Chondrocyte (in vitro differentiated cells): ENCODE results near the gene UFM1. TPM values are rescaled to one million over a fixed set of nuclear protein-coding genes. Genes with fewer than 3 reads are reported as not detected.

Experiments
- DNase-seq: peaks from one replicate; pipeline ENCODE4 v3.0.0; 2021; ENCODE audit warnings: mixed read lengths, low spot score
- H3K27ac Mint-ChIP-seq: one replicate; pipeline ENCODE4 v1.8.0; 2021; ENCODE audit warnings: mild to moderate bottlenecking, moderate library complexity, mixed read lengths; ENCODE audit not compliant: unreplicated experiment
- H3K27me3 Mint-ChIP-seq: 2 replicates; pipeline ENCODE4 v1.8.0; 2021; ENCODE audit warnings: low read depth, mixed read lengths
- H3K36me3 Mint-ChIP-seq: 2 replicates; pipeline ENCODE4 v1.8.0; 2021; ENCODE audit warnings: low read depth, mixed read lengths
- H3K4me1 Mint-ChIP-seq: 2 replicates; pipeline ENCODE4 v1.8.0; 2021; ENCODE audit warnings: low read depth, mild to moderate bottlenecking, mixed read lengths
- H3K4me3 Mint-ChIP-seq: one replicate; pipeline ENCODE4 v1.8.0; 2021; ENCODE audit warnings: mild to moderate bottlenecking, moderate library complexity, mixed read lengths; ENCODE audit not compliant: unreplicated experiment
- H3K9me3 Mint-ChIP-seq: 2 replicates; pipeline ENCODE4 v1.8.0; 2021; ENCODE audit warnings: low read depth, mixed read lengths
- total RNA-seq: library from RNA; stranded (reverse); gene quantifications from 3 replicates; pipeline ENCODE4 v1.2.1, GENCODE V29; 2021
- TF ChIP-seq, protein P1 (sequence below): fragments of 200-600 bp; sonication (generic); IDR thresholded peaks from 2 replicates; pipeline ENCODE4 v1.5.0; 2021; ENCODE audit warnings: antibody characterized with exemption, mild to moderate bottlenecking, moderate library complexity

The UFM1 gene
- total RNA-seq, 1 donor from 2014 or later = 59.3 TPM

GRCh38 chr13:38381890-38382289 is 32.2 kb downstream of the UFM1 start:
- H3K4me1 Mint-ChIP-seq = no peaks in the 10 kb centered on the region
- H3K27me3 Mint-ChIP-seq = peaks cover 5% of the 10 kb centered on the region
- no peaks in the 10 kb centered on the region for H3K36me3 Mint-ChIP-seq
- no peak for DNase-seq
- H3K27ac Mint-ChIP-seq = no peak overlapping the region
- H3K9me3 Mint-ChIP-seq = no peaks in the 10 kb centered on the region
- no peak overlapping the region for H3K4me3 Mint-ChIP-seq
- TF ChIP-seq, protein P1, sequence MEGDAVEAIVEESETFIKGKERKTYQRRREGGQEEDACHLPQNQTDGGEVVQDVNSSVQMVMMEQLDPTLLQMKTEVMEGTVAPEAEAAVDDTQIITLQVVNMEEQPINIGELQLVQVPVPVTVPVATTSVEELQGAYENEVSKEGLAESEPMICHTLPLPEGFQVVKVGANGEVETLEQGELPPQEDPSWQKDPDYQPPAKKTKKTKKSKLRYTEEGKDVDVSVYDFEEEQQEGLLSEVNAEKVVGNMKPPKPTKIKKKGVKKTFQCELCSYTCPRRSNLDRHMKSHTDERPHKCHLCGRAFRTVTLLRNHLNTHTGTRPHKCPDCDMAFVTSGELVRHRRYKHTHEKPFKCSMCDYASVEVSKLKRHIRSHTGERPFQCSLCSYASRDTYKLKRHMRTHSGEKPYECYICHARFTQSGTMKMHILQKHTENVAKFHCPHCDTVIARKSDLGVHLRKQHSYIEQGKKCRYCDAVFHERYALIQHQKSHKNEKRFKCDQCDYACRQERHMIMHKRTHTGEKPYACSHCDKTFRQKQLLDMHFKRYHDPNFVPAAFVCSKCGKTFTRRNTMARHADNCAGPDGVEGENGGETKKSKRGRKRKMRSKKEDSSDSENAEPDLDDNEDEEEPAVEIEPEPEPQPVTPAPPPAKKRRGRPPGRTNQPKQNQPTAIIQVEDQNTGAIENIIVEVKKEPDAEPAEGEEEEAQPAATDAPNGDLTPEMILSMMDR = no peak

DNA sequence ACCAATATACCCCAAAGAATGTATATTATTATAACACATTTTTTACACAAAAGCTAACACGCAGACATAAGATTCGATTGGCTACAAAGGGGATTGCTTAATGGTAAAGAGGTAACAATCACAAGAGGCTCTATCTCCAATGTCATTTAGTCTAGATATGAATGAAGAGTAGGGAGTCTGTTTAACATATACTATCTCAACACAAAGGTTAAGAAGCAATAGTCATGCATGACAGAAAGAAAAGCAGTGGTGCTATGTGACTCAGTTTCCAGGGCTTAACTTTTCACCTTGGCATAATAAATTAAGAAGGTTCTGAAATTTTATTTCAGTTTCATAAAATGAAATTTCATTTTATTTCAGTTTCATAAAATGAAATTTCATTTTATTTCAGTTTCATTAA is 33.3 kb downstream of the UFM1 start:
- Mint-ChIP-seq H3K4me1 (no peaks in the 10 kb centered on the region), H3K36me3 (no peaks in the 10 kb centered on the region), H3K4me3 (no peak overlapping the region), H3K27ac (no peak overlapping the region), H3K27me3 (peaks cover 5% of the 10 kb centered on the region), H3K9me3 (no peaks in the 10 kb centered on the region)
- TF ChIP-seq, protein P1 = no peak
- no peak for DNase-seq

- H3K36me3 Mint-ChIP-seq = no peaks in the 10 kb centered on the region
- DNase-seq = no peak
- H3K27me3 Mint-ChIP-seq = peaks cover 3% of the 10 kb centered on the region
- no peak overlapping the region for H3K4me3 Mint-ChIP-seq
- no peaks in the 10 kb centered on the region for H3K9me3 Mint-ChIP-seq
- TF ChIP-seq, protein P1 = no peak
- no peaks in the 10 kb centered on the region for H3K4me1 Mint-ChIP-seq
- no peak overlapping the region for H3K27ac Mint-ChIP-seq
Observed at GRCh38 chr13:38384171-38384570, 34.5 kb downstream of the UFM1 start.

DNA sequence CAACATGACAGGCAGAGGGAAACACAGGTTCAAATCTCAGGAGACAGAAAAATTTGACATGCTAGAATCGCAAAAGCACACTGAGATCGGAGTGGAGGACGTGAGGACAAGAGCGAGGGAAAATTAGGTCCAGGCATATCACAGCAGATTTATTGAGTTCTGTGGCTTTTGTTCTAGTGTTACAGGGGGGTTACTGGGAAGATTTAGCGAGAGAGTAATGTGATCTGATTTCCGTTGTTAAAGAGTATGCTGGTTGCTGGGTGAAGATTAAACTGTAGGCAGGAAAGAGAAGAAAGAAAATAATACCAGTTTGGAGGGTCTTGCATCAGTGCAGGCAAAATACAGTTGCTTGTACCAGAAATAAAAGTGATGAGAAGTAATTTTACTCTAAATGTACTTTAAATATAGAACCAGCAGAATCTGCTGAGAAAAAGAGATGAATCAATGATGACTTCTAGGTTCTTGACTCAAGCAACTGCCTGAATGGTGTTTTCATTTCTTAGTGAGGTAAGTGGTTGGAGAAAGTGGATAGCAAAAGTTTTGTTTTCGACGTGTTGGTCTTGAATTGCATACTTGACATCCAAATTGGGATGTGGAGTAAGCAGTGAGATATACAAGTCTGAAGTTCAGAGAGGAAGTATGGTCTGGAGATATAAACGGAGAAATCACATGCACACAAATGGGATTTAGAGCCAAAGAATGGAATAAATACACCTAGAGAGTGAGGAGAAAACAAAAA is 35.7 kb downstream of the UFM1 start:
- no peak overlapping the region for H3K4me3 Mint-ChIP-seq
- no peaks in the 10 kb centered on the region for H3K36me3 Mint-ChIP-seq
- TF ChIP-seq, protein P1 = no peak
- H3K9me3 Mint-ChIP-seq = no peaks in the 10 kb centered on the region
- no peak overlapping the region for H3K27ac Mint-ChIP-seq
- no peaks in the 10 kb centered on the region for H3K4me1 Mint-ChIP-seq
- no peak for DNase-seq
- H3K27me3 Mint-ChIP-seq = peaks cover 3% of the 10 kb centered on the region

GRCh38 chr13:38386421-38386820 is 36.8 kb downstream of the UFM1 start:
- Mint-ChIP-seq H3K27ac (no peak overlapping the region), H3K9me3 (peaks cover 9% of the 10 kb centered on the region), H3K4me1 (no peaks in the 10 kb centered on the region), H3K27me3 (peaks cover 2% of the 10 kb centered on the region), H3K36me3 (no peaks in the 10 kb centered on the region), H3K4me3 (no peak overlapping the region)
- TF ChIP-seq, protein P1 = no peak
- DNase-seq = no peak
